HL-60 (cell line): Measurements from ENCODE around the gene ARL3.

Experiments
- CTCF ChIP-seq: IDR thresholded peaks from one replicate; pipeline ENCODE4 v1.5.1; 2011; ENCODE audit warnings: low read length, control low read depth, inconsistent platforms; ENCODE audit not compliant: insufficient read depth
- GABPA ChIP-seq: IDR thresholded peaks from 2 replicates; pipeline ENCODE4 v1.6.1; 2012; ENCODE audit warnings: low read depth
- POLR2AphosphoS5 ChIP-seq: IDR thresholded peaks from 2 replicates; pipeline ENCODE4 v1.6.1; 2012; ENCODE audit warnings: low read depth

GRCh38 chr10:102633848-102634247 is 80.3 kb downstream of the ARL3 start:
- no peak for TF ChIP-seq CTCF
- TF ChIP-seq GABPA, result no peak
- no peak for TF ChIP-seq POLR2AphosphoS5
